ENCODE results near the gene LRP1B.

Gene LRP1B

DNA sequence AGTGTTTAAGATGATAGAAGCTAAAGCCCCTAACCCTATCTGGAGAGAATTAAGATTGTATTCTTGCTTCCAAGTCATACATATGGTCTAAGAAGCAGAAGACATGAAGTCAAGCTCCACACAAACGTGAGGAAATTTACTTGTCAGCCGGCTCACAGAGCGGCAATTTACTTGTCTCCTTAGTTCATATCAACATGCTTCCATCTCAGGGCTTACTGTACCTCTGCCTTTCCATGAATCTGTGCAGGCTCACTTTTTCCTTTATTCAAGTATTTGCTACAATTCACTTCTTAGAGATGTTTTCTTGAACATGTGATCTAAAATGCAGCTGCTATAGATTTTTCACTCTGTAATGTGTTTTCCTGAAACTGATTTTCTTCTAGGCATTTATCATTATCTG lies 1386.4 kb downstream of the LRP1B start:
- TF ChIP-seq ZBTB7A (IDR thresholded peaks at IDR 0.05; ENCODE audit: low read depth) (no peak), NFIC (IDR thresholded peaks at IDR 0.05) (no peak), EP300 (IDR thresholded peaks at IDR 0.05; ENCODE audit: borderline replicate concordance) (no peak), RAD21 (IDR thresholded peaks at IDR 0.05; ENCODE audit: low read depth) (no peak), CEBPB (IDR thresholded peaks at IDR 0.05) (no peak), TCF12 (IDR thresholded peaks at IDR 0.05; ENCODE audit: low read depth) (no peak), TAF1 (IDR thresholded peaks at IDR 0.05; ENCODE audit: low read depth) (no peak), YY1 (IDR thresholded peaks at IDR 0.05; ENCODE audit: low read depth) (no peak), TEAD4 (IDR thresholded peaks at IDR 0.05) (no peak), FOXM1 (IDR thresholded peaks at IDR 0.05; ENCODE audit: borderline replicate concordance, low read depth) (no peak), EGR1 (IDR thresholded peaks at IDR 0.05) (no peak)
- TF ChIP-seq, protein P1, sequence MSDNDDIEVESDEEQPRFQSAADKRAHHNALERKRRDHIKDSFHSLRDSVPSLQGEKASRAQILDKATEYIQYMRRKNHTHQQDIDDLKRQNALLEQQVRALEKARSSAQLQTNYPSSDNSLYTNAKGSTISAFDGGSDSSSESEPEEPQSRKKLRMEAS (IDR thresholded peaks at IDR 0.05): no peak
- TF ChIP-seq, protein P2, sequence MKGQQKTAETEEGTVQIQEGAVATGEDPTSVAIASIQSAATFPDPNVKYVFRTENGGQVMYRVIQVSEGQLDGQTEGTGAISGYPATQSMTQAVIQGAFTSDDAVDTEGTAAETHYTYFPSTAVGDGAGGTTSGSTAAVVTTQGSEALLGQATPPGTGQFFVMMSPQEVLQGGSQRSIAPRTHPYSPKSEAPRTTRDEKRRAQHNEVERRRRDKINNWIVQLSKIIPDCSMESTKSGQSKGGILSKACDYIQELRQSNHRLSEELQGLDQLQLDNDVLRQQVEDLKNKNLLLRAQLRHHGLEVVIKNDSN (IDR thresholded peaks at IDR 0.05): no peak

DNA sequence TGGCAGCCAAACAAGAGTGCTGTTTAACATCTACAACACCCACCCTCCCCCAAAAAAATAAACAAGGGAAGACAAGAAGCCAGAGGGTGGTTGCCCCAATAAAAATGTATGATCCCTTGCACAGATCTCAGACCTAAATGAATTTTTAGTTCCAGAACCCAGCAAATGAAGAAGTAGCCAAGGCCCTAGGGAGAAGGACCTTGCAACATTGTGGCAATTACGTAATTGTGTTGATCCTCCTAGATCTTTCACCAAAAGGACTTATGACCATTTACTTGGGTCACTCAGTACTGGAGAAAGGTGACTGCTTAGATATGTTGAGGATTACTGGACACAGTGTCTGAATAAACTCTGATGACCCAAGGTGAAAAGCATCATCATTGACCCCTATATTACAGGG lies 1393.8 kb downstream of the LRP1B start:
- TF ChIP-seq RAD21 (IDR thresholded peaks at IDR 0.05; ENCODE audit: low read depth) (no peak), CREB1 (IDR thresholded peaks at IDR 0.05; ENCODE audit: low read depth) (no peak), TEAD4 (IDR thresholded peaks at IDR 0.05) (no peak), ZBTB7A (IDR thresholded peaks at IDR 0.05; ENCODE audit: low read depth) (no peak), NFIC (IDR thresholded peaks at IDR 0.05) (no peak), CEBPB (IDR thresholded peaks at IDR 0.05) (no peak), TAF1 (IDR thresholded peaks at IDR 0.05; ENCODE audit: low read depth) (no peak)
- TF ChIP-seq, protein P1 (IDR thresholded peaks at IDR 0.05): no peak
- TF ChIP-seq, protein P3, sequence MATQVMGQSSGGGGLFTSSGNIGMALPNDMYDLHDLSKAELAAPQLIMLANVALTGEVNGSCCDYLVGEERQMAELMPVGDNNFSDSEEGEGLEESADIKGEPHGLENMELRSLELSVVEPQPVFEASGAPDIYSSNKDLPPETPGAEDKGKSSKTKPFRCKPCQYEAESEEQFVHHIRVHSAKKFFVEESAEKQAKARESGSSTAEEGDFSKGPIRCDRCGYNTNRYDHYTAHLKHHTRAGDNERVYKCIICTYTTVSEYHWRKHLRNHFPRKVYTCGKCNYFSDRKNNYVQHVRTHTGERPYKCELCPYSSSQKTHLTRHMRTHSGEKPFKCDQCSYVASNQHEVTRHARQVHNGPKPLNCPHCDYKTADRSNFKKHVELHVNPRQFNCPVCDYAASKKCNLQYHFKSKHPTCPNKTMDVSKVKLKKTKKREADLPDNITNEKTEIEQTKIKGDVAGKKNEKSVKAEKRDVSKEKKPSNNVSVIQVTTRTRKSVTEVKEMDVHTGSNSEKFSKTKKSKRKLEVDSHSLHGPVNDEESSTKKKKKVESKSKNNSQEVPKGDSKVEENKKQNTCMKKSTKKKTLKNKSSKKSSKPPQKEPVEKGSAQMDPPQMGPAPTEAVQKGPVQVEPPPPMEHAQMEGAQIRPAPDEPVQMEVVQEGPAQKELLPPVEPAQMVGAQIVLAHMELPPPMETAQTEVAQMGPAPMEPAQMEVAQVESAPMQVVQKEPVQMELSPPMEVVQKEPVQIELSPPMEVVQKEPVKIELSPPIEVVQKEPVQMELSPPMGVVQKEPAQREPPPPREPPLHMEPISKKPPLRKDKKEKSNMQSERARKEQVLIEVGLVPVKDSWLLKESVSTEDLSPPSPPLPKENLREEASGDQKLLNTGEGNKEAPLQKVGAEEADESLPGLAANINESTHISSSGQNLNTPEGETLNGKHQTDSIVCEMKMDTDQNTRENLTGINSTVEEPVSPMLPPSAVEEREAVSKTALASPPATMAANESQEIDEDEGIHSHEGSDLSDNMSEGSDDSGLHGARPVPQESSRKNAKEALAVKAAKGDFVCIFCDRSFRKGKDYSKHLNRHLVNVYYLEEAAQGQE (IDR thresholded peaks at IDR 0.05; ENCODE audit: low read depth): no peak

DNA sequence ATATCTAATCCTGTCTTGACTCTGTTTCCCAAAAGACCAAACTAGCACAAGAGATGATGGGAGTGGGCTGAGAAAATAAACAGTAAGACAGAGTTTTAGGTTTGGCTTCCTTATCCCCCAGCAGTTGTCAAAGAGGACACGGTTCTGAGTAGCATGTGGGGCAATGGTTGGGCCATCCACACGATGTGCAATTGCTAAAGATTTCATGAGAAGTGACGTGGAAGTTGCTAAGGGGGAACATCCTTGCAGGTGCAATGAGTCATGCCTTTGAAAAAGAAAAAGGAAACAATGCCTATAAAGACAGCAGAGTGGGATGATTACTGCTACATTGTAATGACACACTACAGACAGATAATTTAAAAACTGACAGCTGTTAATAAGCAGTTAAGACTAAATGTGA lies 1395.8 kb downstream of the LRP1B start:
- TF ChIP-seq RAD21 (IDR thresholded peaks at IDR 0.05; ENCODE audit: low read depth) (no peak), NFIC (IDR thresholded peaks at IDR 0.05) (no peak), YY1 (IDR thresholded peaks at IDR 0.05; ENCODE audit: low read depth) (no peak), ZBTB7A (IDR thresholded peaks at IDR 0.05; ENCODE audit: low read depth) (no peak), TAF1 (IDR thresholded peaks at IDR 0.05; ENCODE audit: low read depth) (no peak), TEAD4 (IDR thresholded peaks at IDR 0.05) (no peak), EGR1 (IDR thresholded peaks at IDR 0.05) (no peak), EP300 (IDR thresholded peaks at IDR 0.05; ENCODE audit: borderline replicate concordance) (no peak), CREB1 (IDR thresholded peaks at IDR 0.05; ENCODE audit: low read depth) (no peak)
- TF ChIP-seq, protein P1 (IDR thresholded peaks at IDR 0.05): no peak
- TF ChIP-seq, protein P3 (IDR thresholded peaks at IDR 0.05; ENCODE audit: low read depth): no peak
- TF ChIP-seq, protein P2 (IDR thresholded peaks at IDR 0.05): no peak

DNA sequence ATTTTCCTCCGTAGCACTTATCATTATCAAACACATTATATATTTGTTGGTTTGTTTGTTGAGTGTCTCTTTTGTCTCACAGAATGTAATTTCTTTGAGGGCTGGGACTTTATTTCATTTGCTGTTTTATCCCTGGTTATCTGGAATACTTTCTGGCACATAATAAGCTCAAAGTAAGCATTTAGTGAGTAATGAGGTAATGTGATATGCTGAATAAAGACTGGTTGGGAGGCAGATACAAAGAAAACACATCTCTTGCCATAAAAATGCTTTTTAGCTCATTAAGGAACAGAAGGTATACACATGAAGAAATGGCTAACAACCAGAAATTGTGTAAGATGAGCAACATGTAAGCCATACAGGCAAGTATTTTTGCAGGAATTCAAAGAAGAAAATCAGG lies 1411.8 kb downstream of the LRP1B start:
- TF ChIP-seq YY1 (IDR thresholded peaks at IDR 0.05; ENCODE audit: low read depth) (no peak), ZBTB7A (IDR thresholded peaks at IDR 0.05; ENCODE audit: low read depth) (no peak), TAF1 (IDR thresholded peaks at IDR 0.05; ENCODE audit: low read depth) (no peak), CREB1 (IDR thresholded peaks at IDR 0.05; ENCODE audit: low read depth) (no peak), NFIC (IDR thresholded peaks at IDR 0.05) (no peak), TCF12 (IDR thresholded peaks at IDR 0.05; ENCODE audit: low read depth) (no peak), EGR1 (IDR thresholded peaks at IDR 0.05) (no peak), FOXM1 (IDR thresholded peaks at IDR 0.05; ENCODE audit: borderline replicate concordance, low read depth) (no peak), TEAD4 (IDR thresholded peaks at IDR 0.05) (no peak), RAD21 (IDR thresholded peaks at IDR 0.05; ENCODE audit: low read depth) (no peak)
- TF ChIP-seq, protein P2 (IDR thresholded peaks at IDR 0.05): no peak

DNA sequence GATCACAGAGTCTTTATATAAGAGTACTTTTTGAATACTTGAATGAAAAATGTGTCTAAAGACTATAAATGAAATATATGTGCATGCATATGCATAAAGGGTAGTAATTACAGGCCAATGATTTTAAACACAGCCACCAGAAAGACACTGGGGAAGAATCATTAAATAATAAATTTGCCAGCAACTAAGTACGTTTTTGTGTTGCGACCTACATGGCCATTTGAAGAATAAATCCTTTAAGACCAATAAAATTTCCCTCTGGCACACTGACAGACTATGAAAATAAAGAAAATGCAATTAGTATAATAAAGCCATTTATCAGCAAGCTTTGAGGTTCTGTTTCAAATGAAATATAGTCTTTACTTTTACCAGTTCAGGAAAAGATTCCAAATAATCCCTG lies 1413.3 kb downstream of the LRP1B start:
- TF ChIP-seq TCF12 (IDR thresholded peaks at IDR 0.05; ENCODE audit: low read depth) (no peak), EP300 (IDR thresholded peaks at IDR 0.05; ENCODE audit: borderline replicate concordance) (no peak), NFIC (IDR thresholded peaks at IDR 0.05) (no peak), TAF1 (IDR thresholded peaks at IDR 0.05; ENCODE audit: low read depth) (no peak), CEBPB (IDR thresholded peaks at IDR 0.05) (no peak), ZBTB7A (IDR thresholded peaks at IDR 0.05; ENCODE audit: low read depth) (no peak), EGR1 (IDR thresholded peaks at IDR 0.05) (no peak)
- TF ChIP-seq, protein P1 (IDR thresholded peaks at IDR 0.05): no peak

All from Ishikawa (cell line).